HEK293 (cell line): Measurements from ENCODE around the gene MGMT.

Experiments used
- CTCF ChIA-PET: fragments of 350-600 bp; formaldehyde crosslinking; extraction: SDS; loops from one replicate; lab custom pipeline; 2021; ENCODE audit warnings: antibody characterized with exemption; lab: Yijun Ruan, JAX
- POLR2A ChIA-PET: fragments of 300-600 bp; formaldehyde crosslinking; extraction: SDS; loops from one replicate; lab custom pipeline; 2020; ENCODE audit warnings: antibody characterized with exemption, inconsistent platforms; lab: Yijun Ruan, JAX
- H3K27ac ChIP-seq: fragments of 200-500 bp; sonication (Bioruptor generic); 2 replicates; pipeline ENCODE4 v1.5.1; 2014; ENCODE audit warnings: low read depth, low read length, control low read depth, inconsistent platforms; ENCODE audit errors: extremely low read depth
- H3K36me3 ChIP-seq, 2 experiments: fragments of 200-500 bp in 1 of 2; sonication (Bioruptor generic) in 1 of 2; 1 replicate in 1 of 2; 2 replicates in 1 of 2; pipeline ENCODE4 v1.5.1; 2014 to 2017; ENCODE audit warnings: inconsistent platforms in 2 of 2, low read length in 2 of 2; ENCODE audit not compliant: control insufficient read depth in 2 of 2, insufficient read depth in 1 of 2
- H3K4me1 ChIP-seq: fragments of 200-500 bp; sonication (Bioruptor generic); 2 replicates; pipeline ENCODE4 v1.5.1; 2014; ENCODE audit warnings: mild to moderate bottlenecking, low read length, inconsistent platforms; ENCODE audit not compliant: control insufficient read depth, insufficient read depth
- H3K4me3 ChIP-seq: 2 replicates; pipeline ENCODE4 v1.5.1; 2011; ENCODE audit warnings: low read depth, mild to moderate bottlenecking, control low read depth, low read length, moderate library complexity
- H3K9me3 ChIP-seq: fragments of 200-500 bp; sonication (Bioruptor generic); 2 replicates; pipeline ENCODE4 v1.5.1; 2014; ENCODE audit warnings: low read depth, low read length, inconsistent platforms; ENCODE audit not compliant: control insufficient read depth, insufficient read depth
- CTCF ChIP-seq: fragments of 450-650 bp; formaldehyde crosslinking; IDR thresholded peaks from 2 replicates; pipeline ENCODE4 v1.5.1; 2016; ENCODE audit warnings: missing biosample characterization, missing genetic modification characterization
- GLI2 ChIP-seq: fragments of 450-650 bp; formaldehyde crosslinking; IDR thresholded peaks from 2 replicates; pipeline ENCODE4; 2017; ENCODE audit warnings: missing biosample characterization, missing genetic modification characterization, low read depth, borderline replicate concordance
- INSM2 ChIP-seq: fragments of 450-650 bp; formaldehyde crosslinking; IDR thresholded peaks from 2 replicates; pipeline ENCODE4 v1.5.1; 2016; ENCODE audit warnings: missing biosample characterization, missing genetic modification characterization
- KLF1 ChIP-seq: fragments of 450-650 bp; formaldehyde crosslinking; IDR thresholded peaks from 2 replicates; pipeline ENCODE4 v1.5.1; 2016; ENCODE audit warnings: missing biosample characterization, missing genetic modification characterization
- KLF16 ChIP-seq: fragments of 450-650 bp; formaldehyde crosslinking; IDR thresholded peaks from 2 replicates; pipeline ENCODE4 v1.5.1; 2017; ENCODE audit warnings: missing biosample characterization, missing genetic modification characterization
- RBAK ChIP-seq: fragments of 450-650 bp; formaldehyde crosslinking; IDR thresholded peaks from 2 replicates; pipeline ENCODE4 v1.5.1; 2016; ENCODE audit warnings: missing biosample characterization, missing genetic modification characterization
- WT1 ChIP-seq: fragments of 450-650 bp; formaldehyde crosslinking; IDR thresholded peaks from 2 replicates; pipeline ENCODE4 v1.5.1; 2016; ENCODE audit warnings: missing biosample characterization, missing genetic modification characterization
- ZBTB17 ChIP-seq: fragments of 450-650 bp; formaldehyde crosslinking; IDR thresholded peaks from 2 replicates; pipeline ENCODE4 v1.5.1; 2016; ENCODE audit warnings: missing biosample characterization, missing genetic modification characterization
- ZBTB48 ChIP-seq: fragments of 450-650 bp; formaldehyde crosslinking; IDR thresholded peaks from 2 replicates; pipeline ENCODE4 v1.5.1; 2016; ENCODE audit warnings: missing biosample characterization, missing genetic modification characterization
- ZNF175 ChIP-seq: fragments of 450-650 bp; formaldehyde crosslinking; IDR thresholded peaks from 2 replicates; pipeline ENCODE4 v1.5.1; 2016; ENCODE audit warnings: missing biosample characterization, missing genetic modification characterization
- ZNF223 ChIP-seq: fragments of 450-650 bp; formaldehyde crosslinking; IDR thresholded peaks from 2 replicates; pipeline ENCODE4 v1.5.1; 2016; ENCODE audit warnings: missing biosample characterization, missing genetic modification characterization
- ZNF354C ChIP-seq: fragments of 450-650 bp; formaldehyde crosslinking; IDR thresholded peaks from 2 replicates; pipeline ENCODE4 v1.5.1; 2016; ENCODE audit warnings: missing biosample characterization, missing genetic modification characterization, low read depth, borderline replicate concordance
- ZNF37A ChIP-seq: fragments of 450-650 bp; IDR thresholded peaks from 2 replicates; pipeline ENCODE4 v1.5.1; 2018; ENCODE audit warnings: missing biosample characterization, missing genetic modification characterization
- ZNF501 ChIP-seq: fragments of 450-650 bp; formaldehyde crosslinking; IDR thresholded peaks from 2 replicates; pipeline ENCODE4 v1.5.1; 2016; ENCODE audit warnings: missing biosample characterization, missing genetic modification characterization
- ZNF510 ChIP-seq: fragments of 450-650 bp; formaldehyde crosslinking; IDR thresholded peaks from 2 replicates; pipeline ENCODE4 v1.5.1; 2018; ENCODE audit warnings: mild to moderate bottlenecking, missing genetic modification characterization, missing biosample characterization; ENCODE audit not compliant: insufficient replicate concordance
- ZNF529 ChIP-seq: fragments of 450-650 bp; formaldehyde crosslinking; IDR thresholded peaks from 2 replicates; pipeline ENCODE4 v1.5.1; 2017; ENCODE audit warnings: missing genetic modification characterization, missing biosample characterization; ENCODE audit not compliant: insufficient replicate concordance
- ZNF530 ChIP-seq: fragments of 450-650 bp; formaldehyde crosslinking; IDR thresholded peaks from 2 replicates; pipeline ENCODE4 v1.5.1; 2016; ENCODE audit warnings: low read depth, missing biosample characterization, missing genetic modification characterization
- ZNF544 ChIP-seq: fragments of 450-650 bp; formaldehyde crosslinking; IDR thresholded peaks from 2 replicates; pipeline ENCODE4 v1.5.0; 2017; ENCODE audit warnings: missing biosample characterization, missing genetic modification characterization
- ZNF549 ChIP-seq: fragments of 450-650 bp; IDR thresholded peaks from 2 replicates; pipeline ENCODE4 v1.5.1; 2018; ENCODE audit warnings: missing biosample characterization, missing genetic modification characterization, mild to moderate bottlenecking, inconsistent platforms, moderate library complexity
- ZNF558 ChIP-seq: fragments of 450-650 bp; formaldehyde crosslinking; IDR thresholded peaks from 2 replicates; pipeline ENCODE4 v1.5.1; 2016; ENCODE audit warnings: missing biosample characterization, missing genetic modification characterization
- ZNF561 ChIP-seq: fragments of 450-650 bp; IDR thresholded peaks from 2 replicates; pipeline ENCODE4 v1.5.1; 2018; ENCODE audit warnings: missing biosample characterization, missing genetic modification characterization, borderline replicate concordance
- ZNF621 ChIP-seq: fragments of 450-650 bp; formaldehyde crosslinking; IDR thresholded peaks from 2 replicates; pipeline ENCODE4 v1.5.1; 2017; ENCODE audit warnings: missing biosample characterization, missing genetic modification characterization
- ZNF624 ChIP-seq: fragments of 450-650 bp; formaldehyde crosslinking; IDR thresholded peaks from 2 replicates; pipeline ENCODE4 v1.5.1; 2017; ENCODE audit warnings: missing biosample characterization, missing genetic modification characterization
- ZNF658 ChIP-seq: fragments of 450-650 bp; formaldehyde crosslinking; IDR thresholded peaks from 2 replicates; pipeline ENCODE4; 2016; ENCODE audit warnings: missing biosample characterization, missing genetic modification characterization
- ZNF785 ChIP-seq: fragments of 450-650 bp; formaldehyde crosslinking; IDR thresholded peaks from 2 replicates; pipeline ENCODE4 v1.5.1; 2016; ENCODE audit warnings: missing biosample characterization, missing genetic modification characterization
- ZNF837 ChIP-seq: fragments of 450-650 bp; formaldehyde crosslinking; IDR thresholded peaks from 2 replicates; pipeline ENCODE4 v1.5.1; 2016; ENCODE audit warnings: missing biosample characterization, missing genetic modification characterization
- TF ChIP-seq, protein P1 (sequence below): fragments of 450-650 bp; formaldehyde crosslinking; IDR thresholded peaks from 2 replicates; pipeline ENCODE4 v1.5.1; 2016; ENCODE audit warnings: missing biosample characterization, missing genetic modification characterization

MGMT gene

GRCh38 chr10:129586898-129587443 is 119.9 kb downstream of the MGMT start (continued):
- TF ChIP-seq ZNF37A (tag by site-specific recombination) (no peak), ZBTB17 (tag by site-specific recombination) (no peak), GLI2 (tag by site-specific recombination) (no peak), ZNF510 (tag by site-specific recombination) (peak; percentile 67), ZBTB48 (no peak), KLF16 (tag by site-specific recombination) (no peak), INSM2 (no peak), ZNF544 (no peak), KLF1 (tag by site-specific recombination) (no peak), ZNF549 (peak; percentile 51), ZNF621 (tag by site-specific recombination) (no peak), ZNF354C (tag by site-specific recombination) (no peak), ZNF530 (tag by site-specific recombination) (no peak), ZNF658 (tag by site-specific recombination) (no peak), ZNF529 (tag by site-specific recombination) (peak; percentile 67), ZNF837 (tag by site-specific recombination) (no peak), ZNF175 (tag by site-specific recombination) (no peak), ZNF558 (tag by site-specific recombination) (peak; percentile 45; the same call in 1 of the 2 replicates), ZNF785 (tag by site-specific recombination) (no peak)

DNA sequence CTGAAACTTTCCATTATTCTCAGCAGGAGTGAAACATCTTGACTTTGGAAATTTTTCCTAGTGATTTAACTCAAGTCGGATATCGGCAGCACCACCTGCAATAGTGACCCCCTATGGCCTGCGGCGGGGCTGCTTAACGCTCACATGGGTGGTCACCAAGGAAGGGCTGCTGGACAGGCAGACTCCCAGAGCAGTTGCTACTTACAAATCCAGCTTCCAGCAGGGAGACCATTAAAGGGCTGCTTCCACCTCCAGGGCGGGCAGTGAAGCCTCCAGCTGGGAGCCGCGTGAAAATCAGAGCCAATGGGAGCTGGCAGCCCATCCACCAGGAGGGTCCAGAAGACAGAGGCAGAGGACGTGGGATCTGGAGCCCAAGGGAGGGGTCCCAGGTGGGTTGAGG is 122.5 kb downstream of the MGMT start:
- POLR2A ChIA-PET, result no interaction called here
- CTCF ChIA-PET, result no interaction called here
- no peaks in the 10 kb centered on the region for H3K36me3 ChIP-seq
- H3K4me1 ChIP-seq, result no peaks in the 10 kb centered on the region
- H3K27ac ChIP-seq, result no peak overlapping the region
- H3K9me3 ChIP-seq, result 0 out of 2 replicates have a peak, but pooled peaks cover 3% of the 10 kb centered on the region
- H3K4me3 ChIP-seq, result no peak overlapping the region
- TF ChIP-seq RBAK (tag by site-specific recombination), result no peak
- no peak for TF ChIP-seq WT1 (tag by site-specific recombination)
- TF ChIP-seq ZNF624, result no peak
- TF ChIP-seq ZNF223 (tag by site-specific recombination), result no peak
- TF ChIP-seq CTCF (tag by site-specific recombination), result no peak
- TF ChIP-seq ZNF501 (tag by site-specific recombination), result no peak
- no peak for TF ChIP-seq ZNF561 (tag by site-specific recombination)
- TF ChIP-seq, protein P1, sequence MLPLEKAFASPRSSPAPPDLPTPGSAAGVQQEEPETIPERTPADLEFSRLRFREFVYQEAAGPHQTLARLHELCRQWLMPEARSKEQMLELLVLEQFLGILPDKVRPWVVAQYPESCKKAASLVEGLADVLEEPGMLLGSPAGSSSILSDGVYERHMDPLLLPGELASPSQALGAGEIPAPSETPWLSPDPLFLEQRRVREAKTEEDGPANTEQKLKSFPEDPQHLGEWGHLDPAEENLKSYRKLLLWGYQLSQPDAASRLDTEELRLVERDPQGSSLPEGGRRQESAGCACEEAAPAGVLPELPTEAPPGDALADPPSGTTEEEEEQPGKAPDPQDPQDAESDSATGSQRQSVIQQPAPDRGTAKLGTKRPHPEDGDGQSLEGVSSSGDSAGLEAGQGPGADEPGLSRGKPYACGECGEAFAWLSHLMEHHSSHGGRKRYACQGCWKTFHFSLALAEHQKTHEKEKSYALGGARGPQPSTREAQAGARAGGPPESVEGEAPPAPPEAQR (tag by site-specific recombination), result no peak
